Skeletal muscle satellite cell (primary cell): ENCODE data around the gene RCAN2.
"Not testable (repeated sequence)": the region's sequence is repeated elsewhere in the genome, so short reads cannot be mapped to it uniquely, and the experiment has no call there.

Source experiments
- H3K27me3 ChIP-seq: 2 replicates; pipeline ENCODE4 v1.7.0; 2013; ENCODE audit warnings: low read length; ENCODE audit not compliant: control insufficient read depth, insufficient read depth
- H3K36me3 ChIP-seq: 2 replicates; pipeline ENCODE4 v1.7.0; 2013; ENCODE audit warnings: mild to moderate bottlenecking, control low read depth, low read length; ENCODE audit not compliant: insufficient read depth
- H3K4me1 ChIP-seq: 2 replicates; pipeline ENCODE4 v1.7.0; 2013; ENCODE audit warnings: low read length; ENCODE audit not compliant: control insufficient read depth, insufficient read depth
- H3K4me2 ChIP-seq: 2 replicates; pipeline ENCODE4 v1.7.0; 2013; ENCODE audit warnings: mild to moderate bottlenecking, low read length
- H3K4me3 ChIP-seq: 2 replicates; pipeline ENCODE4 v1.7.0; 2013; ENCODE audit warnings: low read length
- H3K9ac ChIP-seq: 2 replicates; pipeline ENCODE4 v1.7.0; 2013; ENCODE audit warnings: mild to moderate bottlenecking, low read depth, low read length, moderate library complexity
- H3K9me3 ChIP-seq: replicated peaks from 2 replicates; pipeline ENCODE4 v1.7.0; 2013; ENCODE audit warnings: mild to moderate bottlenecking, control low read depth, low read length

RCAN2 gene

GRCh38 chr6:46422619-46423018 is 68.6 kb downstream of the RCAN2 start:
- H3K4me1 ChIP-seq = peaks cover 11% of the 10 kb centered on the region
- no peak overlapping the region for H3K4me3 ChIP-seq
- H3K9me3 ChIP-seq = no peaks in the 10 kb centered on the region
- H3K36me3 ChIP-seq = no peaks in the 10 kb centered on the region
- H3K9ac ChIP-seq = no peak overlapping the region
- H3K27me3 ChIP-seq = no peaks in the 10 kb centered on the region
- no peak overlapping the region for H3K4me2 ChIP-seq

GRCh38 chr6:46421939-46422338 is 69.3 kb downstream of the RCAN2 start:
- Histone ChIP-seq H3K4me3 (no peak overlapping the region), H3K4me2 (no peak overlapping the region), H3K9me3 (no peaks in the 10 kb centered on the region), H3K4me1 (peaks cover 11% of the 10 kb centered on the region), H3K9ac (no peak overlapping the region), H3K36me3 (no peaks in the 10 kb centered on the region), H3K27me3 (no peaks in the 10 kb centered on the region)

GRCh38 chr6:46420921-46421638 is 70.2 kb downstream of the RCAN2 start:
- Histone ChIP-seq H3K27me3 (no peaks in the 10 kb centered on the region), H3K9me3 (no peaks in the 10 kb centered on the region), H3K9ac (no peak overlapping the region), H3K4me2 (no peak overlapping the region), H3K4me3 (no peak overlapping the region), H3K4me1 (peaks cover 11% of the 10 kb centered on the region), H3K36me3 (no peaks in the 10 kb centered on the region)

- no peaks in the 10 kb centered on the region for H3K27me3 ChIP-seq
- no peak overlapping the region for H3K4me3 ChIP-seq
- H3K9me3 ChIP-seq = no peaks in the 10 kb centered on the region
- peaks cover 11% of the 10 kb centered on the region for H3K4me1 ChIP-seq
- H3K4me2 ChIP-seq = no peak overlapping the region
- H3K36me3 ChIP-seq = no peaks in the 10 kb centered on the region
- no peak overlapping the region for H3K9ac ChIP-seq
Measured at GRCh38 chr6:46419576-46420002, 71.7 kb downstream of the RCAN2 start.

GRCh38 chr6:46414398-46414797 is 76.9 kb downstream of the RCAN2 start:
- Histone ChIP-seq H3K9me3 (no peaks in the 10 kb centered on the region), H3K4me3 (no peak overlapping the region), H3K4me1 (no peaks in the 10 kb centered on the region), H3K9ac (no peak overlapping the region), H3K27me3 (no peaks in the 10 kb centered on the region), H3K36me3 (no peaks in the 10 kb centered on the region), H3K4me2 (no peak overlapping the region)

- H3K4me1 ChIP-seq = no peaks in the 10 kb centered on the region
Measured at GRCh38 chr6:46412662-46413061, 78.6 kb downstream of the RCAN2 start.

GRCh38 chr6:46411456-46412197 is 79.6 kb downstream of the RCAN2 start:
- no peaks in the 10 kb centered on the region for H3K36me3 ChIP-seq
- H3K4me3 ChIP-seq = no peak overlapping the region
- H3K27me3 ChIP-seq = no peaks in the 10 kb centered on the region
- H3K4me2 ChIP-seq = no peak overlapping the region
- H3K9me3 ChIP-seq = no peaks in the 10 kb centered on the region
- no peaks in the 10 kb centered on the region for H3K4me1 ChIP-seq
- H3K9ac ChIP-seq = no peak overlapping the region

More at GRCh38 chr6:46412662-46413061, 78.6 kb downstream of the RCAN2 start:
- Histone ChIP-seq H3K27me3 (no peaks in the 10 kb centered on the region), H3K36me3 (no peaks in the 10 kb centered on the region), H3K4me2 (no peak overlapping the region), H3K4me3 (no peak overlapping the region), H3K9me3 (no peaks in the 10 kb centered on the region), H3K9ac (no peak overlapping the region)

GRCh38 chr6:46410334-46410953 is 80.8 kb downstream of the RCAN2 start:
- Histone ChIP-seq H3K36me3 (no peaks in the 10 kb centered on the region), H3K9me3 (no peaks in the 10 kb centered on the region), H3K9ac (no peak overlapping the region), H3K27me3 (no peaks in the 10 kb centered on the region), H3K4me1 (no peaks in the 10 kb centered on the region), H3K4me3 (no peak overlapping the region), H3K4me2 (no peak overlapping the region)

GRCh38 chr6:46407776-46408530 is 83.3 kb downstream of the RCAN2 start:
- Histone ChIP-seq H3K27me3 (no peaks in the 10 kb centered on the region), H3K4me2 (no peak overlapping the region), H3K4me1 (no peaks in the 10 kb centered on the region), H3K4me3 (no peak overlapping the region), H3K9me3 (no peaks in the 10 kb centered on the region), H3K9ac (no peak overlapping the region), H3K36me3 (no peaks in the 10 kb centered on the region)

GRCh38 chr6:46407246-46407645 is 84.0 kb downstream of the RCAN2 start:
- no peaks in the 10 kb centered on the region for H3K9me3 ChIP-seq
- H3K9ac ChIP-seq = no peak overlapping the region
- H3K4me3 ChIP-seq = no peak overlapping the region
- no peak overlapping the region for H3K4me2 ChIP-seq
- no peaks in the 10 kb centered on the region for H3K36me3 ChIP-seq
- no peaks in the 10 kb centered on the region for H3K27me3 ChIP-seq
- no peaks in the 10 kb centered on the region for H3K4me1 ChIP-seq

- H3K4me3 ChIP-seq, H3K9me3 ChIP-seq, H3K4me2 ChIP-seq, H3K4me1 ChIP-seq, H3K9ac ChIP-seq, H3K27me3 ChIP-seq, H3K36me3 ChIP-seq: not testable (repeated sequence)
Measured at GRCh38 chr6:46405620-46406180, 85.5 kb downstream of the RCAN2 start.
